Measurements from ENCODE around the gene ZNF557.

The ZNF557 gene

GRCh38 chr19:7104747-7105447 is 35.4 kb downstream of the ZNF557 start:
- H3K4me2 ChIP-seq (ENCODE audit: low read length): no peak overlapping the region
- H3K27me3 ChIP-seq (ENCODE audit: low read depth, low read length): peaks cover 11% of the 10 kb centered on the region; the same call in 1 of the 2 replicates
- no peak overlapping the region for H2AFZ ChIP-seq (ENCODE audit: low read depth, low read length)
- TF ChIP-seq EZH2phosphoT487 (IDR thresholded peaks at IDR 0.05; ENCODE audit: low read depth): no peak
- TF ChIP-seq, protein P1, sequence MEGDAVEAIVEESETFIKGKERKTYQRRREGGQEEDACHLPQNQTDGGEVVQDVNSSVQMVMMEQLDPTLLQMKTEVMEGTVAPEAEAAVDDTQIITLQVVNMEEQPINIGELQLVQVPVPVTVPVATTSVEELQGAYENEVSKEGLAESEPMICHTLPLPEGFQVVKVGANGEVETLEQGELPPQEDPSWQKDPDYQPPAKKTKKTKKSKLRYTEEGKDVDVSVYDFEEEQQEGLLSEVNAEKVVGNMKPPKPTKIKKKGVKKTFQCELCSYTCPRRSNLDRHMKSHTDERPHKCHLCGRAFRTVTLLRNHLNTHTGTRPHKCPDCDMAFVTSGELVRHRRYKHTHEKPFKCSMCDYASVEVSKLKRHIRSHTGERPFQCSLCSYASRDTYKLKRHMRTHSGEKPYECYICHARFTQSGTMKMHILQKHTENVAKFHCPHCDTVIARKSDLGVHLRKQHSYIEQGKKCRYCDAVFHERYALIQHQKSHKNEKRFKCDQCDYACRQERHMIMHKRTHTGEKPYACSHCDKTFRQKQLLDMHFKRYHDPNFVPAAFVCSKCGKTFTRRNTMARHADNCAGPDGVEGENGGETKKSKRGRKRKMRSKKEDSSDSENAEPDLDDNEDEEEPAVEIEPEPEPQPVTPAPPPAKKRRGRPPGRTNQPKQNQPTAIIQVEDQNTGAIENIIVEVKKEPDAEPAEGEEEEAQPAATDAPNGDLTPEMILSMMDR (IDR thresholded peaks at IDR 0.05; ENCODE audit: low read depth, low read length): no peak
- peaks cover under 1% of the 10 kb centered on the region for H3K4me1 ChIP-seq (ENCODE audit: low read length)
- H4K20me1 ChIP-seq (ENCODE audit: insufficient read depth, low read length): no peaks in the 10 kb centered on the region
- no peak overlapping the region for H3K27ac ChIP-seq (ENCODE audit: low read length)
- no peaks in the 10 kb centered on the region for H3K79me2 ChIP-seq (ENCODE audit: low read length)
- no peaks in the 10 kb centered on the region for H3K9me3 ChIP-seq (ENCODE audit: insufficient read depth, low read length)
- H3K9ac ChIP-seq (ENCODE audit: low read length): no peak overlapping the region
- no peak overlapping the region for H3K4me3 ChIP-seq (ENCODE audit: low read length)
- no peaks in the 10 kb centered on the region for H3K36me3 ChIP-seq (replicated peaks; ENCODE audit: low read depth, low read length)

DNA sequence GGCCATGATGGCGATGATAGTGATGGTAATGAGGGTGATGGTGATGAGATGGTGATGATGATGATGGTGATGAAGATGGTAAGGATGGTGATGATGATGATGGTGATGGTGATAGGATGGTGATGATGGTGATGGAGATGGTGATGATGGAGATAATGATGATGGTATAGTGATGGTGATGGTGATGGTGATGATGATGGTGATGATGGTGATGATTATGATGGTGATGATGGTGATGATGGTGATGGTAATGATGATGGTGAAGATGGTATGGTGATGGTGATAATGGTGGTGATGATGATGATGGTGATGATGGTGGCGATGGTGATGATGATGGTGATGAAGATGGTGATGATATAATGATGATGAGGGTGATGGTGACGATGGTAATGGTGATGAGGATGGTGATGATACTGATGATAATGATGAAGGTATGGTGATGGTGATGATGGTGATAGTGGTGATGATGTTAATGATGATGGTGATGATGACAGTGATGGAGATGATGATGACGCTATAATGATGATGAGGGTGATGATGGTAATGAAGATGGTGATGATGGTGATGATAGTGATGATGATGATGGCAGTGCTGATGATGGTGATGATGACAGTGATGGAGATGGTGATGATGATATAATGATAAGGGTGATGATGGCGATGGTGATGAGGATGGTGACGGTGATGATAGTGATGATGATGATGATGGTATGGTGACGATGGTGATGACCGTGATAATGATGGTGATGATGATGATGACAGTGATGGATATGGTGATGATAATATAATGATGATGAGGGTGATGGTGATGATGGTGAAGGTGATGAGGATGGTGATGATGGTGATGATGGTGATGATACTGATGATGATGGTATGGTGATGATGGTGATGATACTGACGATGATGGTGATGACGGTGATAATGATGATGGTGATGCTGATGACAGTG is 37.5 kb downstream of the ZNF557 start:
- H3K9ac ChIP-seq (ENCODE audit: low read length): no peak overlapping the region
- H3K9me3 ChIP-seq (ENCODE audit: insufficient read depth, low read length): no peaks in the 10 kb centered on the region
- no peak overlapping the region for H2AFZ ChIP-seq (ENCODE audit: low read depth, low read length)
- no peaks in the 10 kb centered on the region for H3K79me2 ChIP-seq (ENCODE audit: low read length)
- no peak overlapping the region for H3K4me2 ChIP-seq (ENCODE audit: low read length)
- no peaks in the 10 kb centered on the region for H3K4me1 ChIP-seq (ENCODE audit: low read length)
- no peaks in the 10 kb centered on the region for H3K36me3 ChIP-seq (replicated peaks; ENCODE audit: low read depth, low read length)
- H4K20me1 ChIP-seq (ENCODE audit: insufficient read depth, low read length): no peaks in the 10 kb centered on the region
- H3K27ac ChIP-seq (ENCODE audit: low read length): no peak overlapping the region
- H3K4me3 ChIP-seq (ENCODE audit: low read length): no peak overlapping the region
- peaks cover 11% of the 10 kb centered on the region; the same call in 1 of the 2 replicates for H3K27me3 ChIP-seq (ENCODE audit: low read depth, low read length)
- TF ChIP-seq EZH2phosphoT487 (IDR thresholded peaks at IDR 0.05; ENCODE audit: low read depth): no peak
- TF ChIP-seq, protein P1 (IDR thresholded peaks at IDR 0.05; ENCODE audit: low read depth, low read length): no peak

DNA sequence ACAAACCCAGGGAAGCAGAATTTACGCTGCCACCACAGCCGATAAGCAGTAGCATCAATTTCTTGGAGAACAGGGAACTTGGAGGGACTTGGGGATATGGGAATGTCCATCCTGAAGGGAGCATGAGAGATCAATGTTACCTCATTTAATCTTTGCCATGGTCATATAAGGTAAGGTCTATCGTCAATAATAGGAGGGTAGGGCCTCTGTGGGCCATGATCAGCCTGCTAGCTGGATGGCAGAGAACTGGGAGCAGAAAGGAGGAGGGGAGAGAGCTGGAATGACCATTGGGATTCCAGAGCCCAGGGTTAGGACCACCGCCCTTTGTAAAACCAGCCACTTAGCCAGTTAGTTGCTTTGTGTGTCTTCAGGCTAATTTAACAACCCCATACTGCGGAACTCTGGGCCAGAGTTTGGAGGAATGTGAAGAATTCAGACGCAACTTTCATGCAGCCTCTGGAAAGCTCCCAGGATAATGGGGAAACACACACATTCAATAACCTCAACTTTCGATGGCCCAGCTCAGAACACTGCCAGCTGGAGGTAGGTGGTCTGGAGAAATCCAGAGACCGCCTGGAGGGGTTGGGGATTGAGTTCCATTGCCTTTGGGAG is 40.3 kb downstream of the ZNF557 start:
- no peak overlapping the region for H3K9ac ChIP-seq (ENCODE audit: low read length)
- no peaks in the 10 kb centered on the region for H3K4me1 ChIP-seq (ENCODE audit: low read length)
- H4K20me1 ChIP-seq (ENCODE audit: insufficient read depth, low read length): no peaks in the 10 kb centered on the region; the same call in 1 of the 2 replicates
- no peak overlapping the region for H3K4me2 ChIP-seq (ENCODE audit: low read length)
- H3K79me2 ChIP-seq (ENCODE audit: low read length): no peaks in the 10 kb centered on the region
- peaks cover 29% of the 10 kb centered on the region for H3K27me3 ChIP-seq (ENCODE audit: low read depth, low read length)
- no peaks in the 10 kb centered on the region for H3K36me3 ChIP-seq (replicated peaks; ENCODE audit: low read depth, low read length)
- H3K4me3 ChIP-seq (ENCODE audit: low read length): no peak overlapping the region
- no peaks in the 10 kb centered on the region for H3K9me3 ChIP-seq (ENCODE audit: insufficient read depth, low read length)
- TF ChIP-seq, protein P1 (IDR thresholded peaks at IDR 0.05; ENCODE audit: low read depth, low read length): no peak
- H3K27ac ChIP-seq (ENCODE audit: low read length): no peak overlapping the region
- H2AFZ ChIP-seq (ENCODE audit: low read depth, low read length): no peak overlapping the region

GRCh38 chr19:7112675-7113074 is 43.2 kb downstream of the ZNF557 start:
- H3K4me2 ChIP-seq (ENCODE audit: low read length): no peak overlapping the region
- H3K4me3 ChIP-seq (ENCODE audit: low read length): no peak overlapping the region
- H3K9me3 ChIP-seq (ENCODE audit: insufficient read depth, low read length): no peaks in the 10 kb centered on the region
- H3K27me3 ChIP-seq (ENCODE audit: low read depth, low read length): peaks cover 37% of the 10 kb centered on the region
- no peak overlapping the region for H3K9ac ChIP-seq (ENCODE audit: low read length)
- no peak overlapping the region for H3K27ac ChIP-seq (ENCODE audit: low read length)
- no peaks in the 10 kb centered on the region for H3K4me1 ChIP-seq (ENCODE audit: low read length)
- TF ChIP-seq, protein P1 (IDR thresholded peaks at IDR 0.05; ENCODE audit: low read depth, low read length): no peak
- no peak for TF ChIP-seq EZH2phosphoT487 (IDR thresholded peaks at IDR 0.05; ENCODE audit: low read depth)
- H4K20me1 ChIP-seq (ENCODE audit: insufficient read depth, low read length): no peaks in the 10 kb centered on the region; the same call in 1 of the 2 replicates
- H2AFZ ChIP-seq (ENCODE audit: low read depth, low read length): no peak overlapping the region
- H3K36me3 ChIP-seq (replicated peaks; ENCODE audit: low read depth, low read length): no peaks in the 10 kb centered on the region
- no peaks in the 10 kb centered on the region for H3K79me2 ChIP-seq (ENCODE audit: low read length)

Data from OCI-LY3 (cell line).